ENCODE data around the gene TCF7L1.

The TCF7L1 gene

DNA sequence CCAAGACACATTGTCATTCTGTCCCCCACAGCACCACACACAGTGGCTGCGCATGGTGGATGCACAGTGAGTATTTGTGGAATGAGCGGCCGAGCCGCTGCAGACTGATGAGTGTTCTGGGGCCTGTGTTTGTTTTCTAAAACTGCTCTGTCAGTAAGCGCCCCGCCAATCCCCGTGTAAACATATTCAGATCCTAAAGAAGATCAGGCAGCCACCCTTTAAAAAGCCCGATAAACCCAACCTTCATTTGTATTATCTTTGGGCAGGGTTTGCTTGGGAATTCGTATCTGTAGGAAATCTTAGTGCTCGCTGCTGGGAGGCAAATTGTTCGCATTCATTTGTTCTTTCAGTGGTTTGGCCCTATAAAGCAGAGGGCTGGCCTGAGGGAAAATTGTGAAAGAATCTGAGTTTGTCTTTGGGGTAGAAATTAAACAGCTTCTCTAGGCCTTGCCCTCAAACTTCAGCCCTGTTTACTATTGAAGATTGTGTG, 126.0 kb downstream of the TCF7L1 start:
- in situ Hi-C loops (cut with HindIII; ENCODE audit: low pct_ligation_motif_present, low pct_unique_long_range_greater_than_20kb, low sequenced_read_pairs): no loop called here
- no peak for DNase-seq

GRCh38 chr2:85259879-85260278, 126.7 kb downstream of the TCF7L1 start:
- in situ Hi-C loops (cut with HindIII; ENCODE audit: low pct_ligation_motif_present, low pct_unique_long_range_greater_than_20kb, low sequenced_read_pairs): no loop called here
- DNase-seq: no peak

DNA sequence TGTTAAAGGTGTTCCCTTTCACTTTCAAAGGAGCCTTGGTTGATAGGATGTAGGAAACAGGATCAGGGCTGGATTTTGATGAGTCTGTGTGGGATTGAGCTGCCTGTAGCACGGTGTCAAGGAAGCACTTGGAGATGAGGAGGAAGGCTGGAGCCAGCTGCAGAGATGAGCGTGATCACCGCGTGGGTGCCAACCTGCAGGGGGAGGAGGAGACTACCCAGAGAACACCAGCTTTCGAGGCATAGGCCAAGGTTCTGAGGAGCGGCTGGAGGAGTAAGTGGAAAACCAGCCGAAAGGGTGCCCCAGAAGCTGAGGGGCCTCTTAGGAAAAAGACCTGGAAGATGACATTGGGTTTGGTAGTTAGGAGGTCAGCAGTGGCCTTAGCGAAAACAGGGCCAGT, 130.4 kb downstream of the TCF7L1 start:
- DNase-seq: no peak
- in situ Hi-C loops (cut with HindIII; ENCODE audit: low pct_ligation_motif_present, low pct_unique_long_range_greater_than_20kb, low sequenced_read_pairs): no loop called here

DNA sequence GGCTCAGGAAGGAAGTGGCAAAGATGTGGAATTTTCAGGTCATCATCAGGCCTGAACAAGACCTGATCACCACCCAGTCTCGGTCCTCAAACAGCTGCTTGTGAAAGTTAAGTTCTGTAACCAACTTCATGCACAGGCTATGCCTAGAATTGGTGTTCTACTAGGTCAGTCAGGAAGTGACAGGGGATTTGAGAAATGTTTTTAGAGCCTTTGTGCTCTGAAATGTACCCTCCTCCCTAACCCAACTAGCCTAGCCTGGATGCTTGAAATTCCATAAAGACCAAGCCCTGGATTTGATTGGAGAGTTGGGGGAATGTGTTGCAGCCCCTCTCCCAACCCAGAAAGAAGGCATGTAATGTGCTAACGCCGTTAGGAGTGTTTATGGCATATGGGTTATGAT, 131.3 kb downstream of the TCF7L1 start:
- in situ Hi-C loops (cut with HindIII; ENCODE audit: low pct_ligation_motif_present, low pct_unique_long_range_greater_than_20kb, low sequenced_read_pairs): no loop called here
- no peak for DNase-seq

DNA sequence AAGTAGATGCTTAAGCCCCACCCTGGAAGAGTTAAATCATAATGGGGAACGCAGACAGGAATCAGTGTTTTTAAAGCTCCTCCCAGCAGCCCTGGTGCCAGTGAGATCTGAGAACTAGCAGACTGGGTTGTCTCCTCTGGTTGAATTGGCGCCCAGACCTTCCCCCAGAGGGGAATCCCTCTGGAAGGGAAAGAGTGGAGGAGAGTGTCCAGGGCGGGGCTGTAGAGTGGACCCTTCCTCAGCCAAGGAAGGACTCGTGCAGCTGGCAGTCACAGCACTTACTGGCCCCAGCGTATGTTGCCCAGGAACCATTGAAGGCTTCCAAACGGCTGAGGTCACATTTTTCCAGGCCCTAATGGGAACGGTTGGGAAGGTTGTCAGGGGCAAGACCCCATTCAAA, 132.1 kb downstream of the TCF7L1 start:
- no peak for DNase-seq
- in situ Hi-C loops (cut with HindIII; ENCODE audit: low pct_ligation_motif_present, low pct_unique_long_range_greater_than_20kb, low sequenced_read_pairs): no loop called here

DNA sequence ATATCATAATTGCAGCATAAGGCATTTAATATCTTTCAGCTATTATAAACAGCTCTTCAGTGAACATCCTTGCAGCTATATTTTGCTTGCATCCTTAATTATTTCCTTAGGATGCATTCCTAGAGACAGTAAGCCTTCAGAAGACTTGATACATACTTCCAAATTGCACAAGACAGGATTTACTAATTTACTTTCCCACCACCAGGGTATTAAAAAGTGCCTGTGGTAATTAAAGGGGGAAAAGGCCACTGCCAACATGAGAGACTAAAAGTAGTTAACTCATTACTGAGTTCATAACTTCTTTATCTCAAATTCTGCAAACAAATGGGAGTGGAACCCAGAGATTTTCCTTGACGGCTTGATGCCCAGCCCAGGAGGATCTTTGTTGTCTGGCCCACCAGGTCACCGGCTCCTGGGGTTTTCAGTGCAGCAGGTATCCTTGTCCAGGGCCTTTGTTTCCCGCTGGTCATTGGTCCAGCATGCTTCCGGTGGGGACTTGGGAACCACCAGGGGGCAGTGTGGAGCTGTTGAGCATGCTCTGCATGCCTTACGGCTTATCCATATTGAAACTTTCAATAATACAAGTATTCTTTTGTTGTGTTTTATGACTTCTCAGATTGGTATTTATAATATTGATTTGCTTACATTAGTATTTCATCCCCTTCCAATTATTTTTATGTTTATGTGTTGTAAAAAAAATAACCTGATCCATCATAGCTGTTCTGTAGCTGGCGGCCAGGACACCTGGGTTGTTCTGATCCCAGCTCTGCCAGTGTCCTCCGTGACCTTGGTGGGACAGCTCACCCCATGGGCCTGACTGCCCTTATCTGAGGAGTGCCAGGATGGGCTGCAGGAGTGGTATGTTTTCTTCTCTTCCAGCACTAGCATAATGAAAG, 133.2 kb downstream of the TCF7L1 start:
- peak; percentile 68 for DNase-seq
- in situ Hi-C loops (cut with HindIII; ENCODE audit: low pct_ligation_motif_present, low pct_unique_long_range_greater_than_20kb, low sequenced_read_pairs): no loop called here

GRCh38 chr2:85269959-85270358, 136.8 kb downstream of the TCF7L1 start:
- DNase-seq: no peak
- in situ Hi-C loops (cut with HindIII; ENCODE audit: low pct_ligation_motif_present, low pct_unique_long_range_greater_than_20kb, low sequenced_read_pairs): no loop called here

GRCh38 chr2:85272357-85272756, 139.2 kb downstream of the TCF7L1 start:
- no peak for DNase-seq
- in situ Hi-C loops (cut with HindIII; ENCODE audit: low pct_ligation_motif_present, low pct_unique_long_range_greater_than_20kb, low sequenced_read_pairs): no loop called here

DNA sequence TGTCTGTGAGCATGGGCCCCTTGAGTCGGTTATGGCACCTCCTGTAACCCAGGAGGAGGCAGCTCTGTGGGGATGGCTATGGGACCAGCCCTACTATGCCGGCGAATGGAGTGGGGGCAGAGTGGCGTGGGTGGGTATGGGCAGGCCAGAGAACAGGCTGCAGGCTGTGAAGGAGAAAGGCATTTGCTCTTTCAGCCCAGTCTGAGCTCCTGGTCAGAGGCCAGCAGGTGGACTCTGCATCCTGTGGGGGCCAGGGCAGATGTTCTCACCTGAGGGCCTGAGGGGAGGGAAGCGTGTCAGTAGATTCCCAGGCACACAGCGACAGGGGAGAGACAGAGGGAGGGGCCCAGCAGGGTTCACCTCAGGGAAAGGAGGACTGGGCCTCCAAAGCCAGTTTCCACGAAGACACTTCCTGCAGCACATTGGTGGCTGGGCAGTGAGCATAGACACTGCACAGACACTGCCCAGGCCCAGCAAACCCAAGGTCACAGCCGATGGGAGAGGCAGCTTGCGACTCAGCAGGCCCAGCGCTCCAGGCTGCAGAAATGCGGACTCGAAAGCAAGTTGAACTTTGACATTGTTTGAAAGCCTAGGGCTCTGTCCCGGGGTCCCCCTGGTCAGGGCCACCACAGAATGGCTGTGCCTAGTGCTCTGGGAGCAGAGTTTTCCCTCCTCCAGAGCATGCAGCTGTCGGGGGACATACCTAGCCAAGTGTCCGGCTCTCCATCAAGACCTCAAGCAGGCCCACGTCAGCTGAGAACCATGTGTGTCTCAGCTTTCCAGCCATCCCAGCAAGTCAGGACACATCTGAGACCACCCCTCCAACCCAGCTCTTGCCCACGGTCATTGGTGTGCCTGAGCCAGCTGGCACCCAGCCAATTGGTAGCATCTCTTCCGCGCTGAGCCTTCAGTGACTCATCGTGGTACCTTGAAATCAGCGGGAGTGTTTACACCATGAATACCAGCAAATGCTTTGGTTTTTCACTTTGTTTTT, 140.8 kb downstream of the TCF7L1 start:
- DNase-seq: peak; percentile 10
- in situ Hi-C loops (cut with HindIII; ENCODE audit: low pct_ligation_motif_present, low pct_unique_long_range_greater_than_20kb, low sequenced_read_pairs): no loop called here

DNA sequence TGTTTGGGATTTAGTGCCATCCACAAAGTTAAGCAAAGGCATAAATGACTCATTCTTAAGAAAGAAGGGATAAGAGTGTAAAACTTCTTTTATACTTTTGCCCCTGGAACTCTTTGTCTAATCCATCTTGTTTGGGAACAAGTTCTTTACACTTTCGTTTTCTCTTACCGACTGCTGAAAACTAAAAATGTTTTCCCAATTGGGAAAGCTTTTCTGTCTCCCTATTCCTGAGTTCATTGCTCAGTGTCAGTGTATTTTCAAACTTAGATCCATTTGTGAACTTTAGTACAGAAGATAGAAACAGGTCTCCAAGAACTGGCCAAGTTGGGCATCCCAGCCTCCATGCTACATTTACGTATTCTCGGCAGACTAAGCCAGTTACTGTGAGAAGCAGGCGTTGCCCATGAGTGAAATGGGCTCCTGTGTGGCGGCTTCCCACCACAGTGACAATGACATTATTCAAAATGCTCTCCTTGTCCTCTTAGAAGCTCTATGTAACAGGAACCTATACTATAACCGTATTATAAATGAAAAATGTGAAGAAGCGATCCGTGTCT, 142.9 kb downstream of the TCF7L1 start:
- DNase-seq: no peak
- in situ Hi-C loops (cut with HindIII; ENCODE audit: low pct_ligation_motif_present, low pct_unique_long_range_greater_than_20kb, low sequenced_read_pairs): no loop called here

GRCh38 chr2:85276571-85277118, 143.5 kb downstream of the TCF7L1 start:
- in situ Hi-C loops (cut with HindIII; ENCODE audit: low pct_ligation_motif_present, low pct_unique_long_range_greater_than_20kb, low sequenced_read_pairs): no loop called here
- no peak for DNase-seq

- no peak for DNase-seq
- in situ Hi-C loops (cut with HindIII; ENCODE audit: low pct_ligation_motif_present, low pct_unique_long_range_greater_than_20kb, low sequenced_read_pairs): no loop called here
Observed at GRCh38 chr2:85277416-85278158, 144.4 kb downstream of the TCF7L1 start.

DNA sequence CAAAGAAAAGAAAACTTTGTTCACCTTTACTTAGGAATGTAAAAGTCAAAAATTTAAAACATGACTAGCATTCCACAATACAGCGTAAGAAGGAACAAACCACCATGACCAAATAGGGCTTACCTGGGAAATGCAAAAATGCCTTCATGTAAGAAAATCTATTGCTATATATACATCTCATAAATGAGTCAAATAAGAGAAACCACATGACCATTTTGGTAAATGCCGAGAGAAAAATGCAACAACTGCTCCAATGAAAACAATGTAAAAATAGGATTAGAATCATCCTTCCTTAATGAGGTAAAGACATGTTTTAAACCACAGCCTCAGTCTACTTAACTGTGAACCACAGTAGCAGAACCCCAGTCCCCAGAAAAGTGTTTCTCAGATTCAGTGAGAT, 145.2 kb downstream of the TCF7L1 start:
- in situ Hi-C loops (cut with HindIII; ENCODE audit: low pct_ligation_motif_present, low pct_unique_long_range_greater_than_20kb, low sequenced_read_pairs): no loop called here
- no peak for DNase-seq

GRCh38 chr2:85281553-85281952, 148.4 kb downstream of the TCF7L1 start:
- DNase-seq: no peak
- in situ Hi-C loops (cut with HindIII; ENCODE audit: low pct_ligation_motif_present, low pct_unique_long_range_greater_than_20kb, low sequenced_read_pairs): no loop called here

GRCh38 chr2:85282914-85283313, 149.7 kb downstream of the TCF7L1 start:
- no peak for DNase-seq
- in situ Hi-C loops (cut with HindIII; ENCODE audit: low pct_ligation_motif_present, low pct_unique_long_range_greater_than_20kb, low sequenced_read_pairs): no loop called here

- DNase-seq: no peak
- in situ Hi-C loops (cut with HindIII; ENCODE audit: low pct_ligation_motif_present, low pct_unique_long_range_greater_than_20kb, low sequenced_read_pairs): no loop called here
Observed at GRCh38 chr2:85283641-85284040, 150.4 kb downstream of the TCF7L1 start.

- in situ Hi-C loops (cut with HindIII; ENCODE audit: low pct_ligation_motif_present, low pct_unique_long_range_greater_than_20kb, low sequenced_read_pairs): no loop called here
- DNase-seq: no peak
Observed at GRCh38 chr2:85286918-85287317, 153.7 kb downstream of the TCF7L1 start.

- DNase-seq: no peak
- in situ Hi-C loops (cut with HindIII; ENCODE audit: low pct_ligation_motif_present, low pct_unique_long_range_greater_than_20kb, low sequenced_read_pairs): no loop called here
Observed at GRCh38 chr2:85287721-85288120, 154.5 kb downstream of the TCF7L1 start.

Measured in ACHN (cell line).